Activated naive CD8-positive, alpha-beta T cell treated with anti-CD3 and anti-CD28 coated beads, Interleukin-2, amount 50 U/mL, for 16 hours (primary cell): ENCODE results near the gene CHRM4.
"Not testable (repeated sequence)": the region's sequence is repeated elsewhere in the genome, so short reads cannot be mapped to it uniquely, and the experiment has no call there.

Experiments
- DNase-seq: peaks from one replicate; pipeline ENCODE4 v3.0.0-alpha.2; 2020; ENCODE audit warnings: low read depth, low spot score

CHRM4 gene

DNA sequence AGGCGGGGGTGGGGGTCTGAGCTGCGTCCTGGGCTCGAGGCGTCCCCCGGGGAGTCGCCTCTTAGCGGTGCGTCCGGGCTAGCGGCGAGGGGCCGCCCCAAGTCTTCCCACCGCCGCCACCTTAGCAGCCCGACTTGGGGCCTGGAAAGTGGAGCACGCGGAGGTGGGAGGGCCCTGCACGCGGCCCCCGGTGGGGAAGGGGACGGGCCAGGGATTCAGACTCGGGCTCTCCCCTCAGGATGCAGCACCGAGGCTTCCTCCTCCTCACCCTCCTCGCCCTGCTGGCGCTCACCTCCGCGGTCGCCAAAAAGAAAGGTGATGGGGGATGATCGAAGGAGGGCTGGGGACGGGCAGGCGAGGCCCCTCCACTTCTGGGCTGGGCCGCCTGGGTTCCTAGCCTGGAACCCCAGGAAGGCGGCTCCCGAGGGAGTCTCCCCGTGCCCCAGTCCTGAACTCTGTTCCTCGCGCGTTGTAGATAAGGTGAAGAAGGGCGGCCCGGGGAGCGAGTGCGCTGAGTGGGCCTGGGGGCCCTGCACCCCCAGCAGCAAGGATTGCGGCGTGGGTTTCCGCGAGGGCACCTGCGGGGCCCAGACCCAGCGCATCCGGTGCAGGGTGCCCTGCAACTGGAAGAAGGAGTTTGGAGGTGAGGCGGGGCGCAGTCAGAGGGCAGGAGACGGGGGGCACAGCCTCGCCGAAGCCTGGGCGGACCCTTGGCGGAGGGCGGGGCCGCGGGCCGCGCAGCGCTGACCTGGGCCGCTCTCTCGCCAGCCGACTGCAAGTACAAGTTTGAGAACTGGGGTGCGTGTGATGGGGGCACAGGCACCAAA lies 9.5 kb downstream of the CHRM4 start:
- no peak for DNase-seq

DNA sequence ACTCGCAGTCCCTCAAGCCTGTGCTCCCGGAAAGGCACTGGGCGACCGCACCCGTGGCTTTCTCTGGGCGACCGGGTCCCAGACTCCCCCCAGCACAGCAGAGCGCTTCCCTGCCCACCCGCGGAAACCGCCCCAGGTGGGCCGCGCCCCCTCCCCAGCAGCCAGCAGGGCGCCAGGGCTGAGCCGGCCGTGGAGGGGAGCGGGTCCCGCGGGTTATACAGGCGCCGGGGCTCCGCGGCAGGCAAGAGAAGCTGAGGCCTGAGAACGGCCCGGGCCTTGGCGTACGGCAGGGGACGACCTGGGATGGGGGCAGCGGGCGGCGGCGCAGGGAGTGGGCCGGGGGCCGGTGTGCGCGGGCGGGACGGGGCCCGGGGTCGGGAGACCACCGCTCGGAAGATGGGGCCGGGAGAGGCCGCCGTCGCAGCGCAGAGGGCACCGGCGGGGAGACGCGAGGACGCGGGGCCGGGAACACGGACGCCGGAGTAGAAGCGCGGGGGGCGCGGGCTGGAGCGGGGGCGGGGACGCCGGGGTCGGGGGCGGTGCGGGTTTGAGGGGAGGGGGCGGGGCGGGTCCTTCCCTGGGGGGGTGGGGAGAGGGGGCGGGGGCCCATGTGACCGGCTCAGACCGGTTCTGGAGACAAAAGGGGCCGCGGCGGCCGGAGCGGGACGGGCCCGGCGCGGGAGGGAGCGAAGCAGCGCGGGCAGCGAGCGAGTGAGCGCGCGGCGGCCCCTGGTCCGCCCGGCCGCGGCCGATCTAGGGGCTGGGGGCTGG lies 10.3 kb downstream of the CHRM4 start, which contains the start of gene MDK:
TSS of gene MDK (plus strand) at position 622 of the 771 bp plus-strand sequence. CDS start 389 bp downstream, outside the sequence.
- DNase-seq: no peak

DNA sequence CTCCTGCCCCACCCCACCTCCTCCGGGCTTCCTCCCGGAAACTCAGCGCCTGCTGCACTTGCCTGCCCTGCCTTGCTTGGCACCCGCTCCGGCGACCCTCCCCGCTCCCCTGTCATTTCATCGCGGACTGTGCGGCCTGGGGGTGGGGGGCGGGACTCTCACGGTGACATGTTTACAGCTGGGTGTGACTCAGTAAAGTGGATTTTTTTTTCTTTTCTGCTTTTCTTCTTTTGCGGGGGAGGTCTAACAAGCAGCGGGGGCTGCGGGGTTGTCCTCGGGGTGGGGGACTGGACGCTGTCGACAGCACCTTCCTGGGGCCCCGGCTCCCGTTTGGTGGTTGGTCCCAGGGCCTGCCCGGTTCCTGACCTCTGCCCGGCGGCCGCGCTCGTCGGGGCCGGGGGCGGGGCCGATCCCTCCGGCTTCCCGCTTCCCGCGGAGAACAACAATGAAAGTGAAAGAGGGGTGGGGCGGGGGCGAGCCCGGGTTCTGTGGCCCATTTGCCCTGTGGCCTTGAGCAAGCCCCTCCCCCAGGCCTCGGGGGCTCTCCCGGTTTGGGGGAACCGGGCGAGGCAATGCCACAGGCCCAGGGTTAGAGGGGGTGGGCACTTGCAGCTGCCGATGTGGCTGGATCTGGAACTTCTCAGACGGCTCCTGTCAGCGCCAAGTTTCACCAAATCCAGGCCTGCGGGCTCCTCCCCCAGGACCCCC lies 11.1 kb downstream of the CHRM4 start:
- DNase-seq: peak; percentile 29

DNA sequence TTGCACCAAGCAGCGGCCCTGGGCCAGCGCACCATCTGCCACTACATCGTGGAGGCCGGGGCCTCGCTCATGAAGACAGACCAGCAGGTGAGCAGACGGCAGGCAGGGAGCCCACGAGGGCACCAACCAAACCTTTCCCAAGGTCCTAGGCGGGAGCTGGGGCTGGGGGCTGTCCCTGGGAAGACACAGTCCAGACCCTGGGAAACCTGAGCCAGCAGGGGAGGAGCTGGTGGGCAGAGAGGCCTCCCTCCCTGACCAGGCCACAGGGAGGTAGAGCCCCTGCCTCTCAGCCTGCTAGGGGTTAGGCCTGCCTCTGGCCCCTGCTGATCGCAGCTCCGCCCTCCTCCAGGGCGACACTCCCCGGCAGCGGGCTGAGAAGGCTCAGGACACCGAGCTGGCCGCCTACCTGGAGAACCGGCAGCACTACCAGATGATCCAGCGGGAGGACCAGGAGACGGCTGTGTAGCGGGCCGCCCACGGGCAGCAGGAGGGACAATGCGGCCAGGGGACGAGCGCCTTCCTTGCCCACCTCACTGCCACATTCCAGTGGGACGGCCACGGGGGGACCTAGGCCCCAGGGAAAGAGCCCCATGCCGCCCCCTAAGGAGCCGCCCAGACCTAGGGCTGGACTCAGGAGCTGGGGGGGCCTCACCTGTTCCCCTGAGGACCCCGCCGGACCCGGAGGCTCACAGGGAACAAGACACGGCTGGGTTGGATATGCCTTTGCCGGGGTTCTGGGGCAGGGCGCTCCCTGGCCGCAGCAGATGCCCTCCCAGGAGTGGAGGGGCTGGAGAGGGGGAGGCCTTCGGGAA lies 11.9 kb downstream of the CHRM4 start:
- DNase-seq: not testable (repeated sequence)

DNA sequence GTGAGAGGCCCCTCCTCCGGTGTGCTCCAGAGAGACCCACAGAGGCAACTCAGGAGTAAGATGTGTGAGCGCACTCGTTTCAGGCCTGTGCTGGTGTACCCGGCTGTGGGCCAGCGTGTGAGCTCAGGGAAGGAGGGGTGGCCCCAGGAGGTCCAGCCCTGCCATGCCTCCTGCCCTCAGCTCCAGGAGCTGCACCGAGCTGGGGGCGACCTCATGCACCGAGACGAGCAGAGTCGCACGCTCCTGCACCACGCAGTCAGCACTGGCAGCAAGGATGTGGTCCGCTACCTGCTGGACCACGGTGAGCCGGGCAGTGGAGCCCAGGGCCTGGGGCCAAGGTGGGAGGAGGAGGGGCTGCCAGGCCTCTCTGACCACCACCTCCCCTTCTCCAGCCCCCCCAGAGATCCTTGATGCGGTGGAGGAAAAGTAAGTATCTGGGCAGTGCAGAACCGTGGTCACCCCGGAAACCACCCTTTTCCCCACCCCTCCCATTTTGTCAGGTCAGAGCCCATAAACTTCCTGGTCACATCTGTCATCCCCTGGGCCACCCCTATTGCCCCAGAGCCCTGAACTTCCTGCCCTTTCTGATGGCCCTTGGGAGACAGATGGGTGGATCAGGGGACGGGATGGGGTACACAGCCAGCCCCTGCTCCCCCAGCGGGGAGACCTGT lies 12.6 kb downstream of the CHRM4 start:
- no peak for DNase-seq

DNA sequence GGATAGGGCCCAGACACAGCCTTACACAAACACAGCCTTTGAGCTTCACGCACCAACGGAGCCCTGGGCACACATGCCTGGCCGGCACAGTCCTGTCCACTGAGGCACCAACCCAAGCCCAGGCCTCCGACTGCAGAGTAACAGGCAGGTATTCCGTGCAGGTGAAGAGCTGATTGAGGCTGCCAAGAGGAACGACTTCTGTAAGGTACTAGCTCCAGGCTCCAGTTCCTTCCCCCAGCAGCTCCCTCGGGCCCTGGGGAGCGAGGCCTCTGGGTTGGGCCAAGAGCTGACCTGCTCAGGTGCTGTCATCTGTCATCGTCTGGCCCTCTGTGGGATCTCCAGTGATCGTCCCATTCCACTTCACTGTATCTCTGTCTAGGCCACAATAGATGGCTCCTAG lies 13.3 kb downstream of the CHRM4 start:
- no peak for DNase-seq

DNA sequence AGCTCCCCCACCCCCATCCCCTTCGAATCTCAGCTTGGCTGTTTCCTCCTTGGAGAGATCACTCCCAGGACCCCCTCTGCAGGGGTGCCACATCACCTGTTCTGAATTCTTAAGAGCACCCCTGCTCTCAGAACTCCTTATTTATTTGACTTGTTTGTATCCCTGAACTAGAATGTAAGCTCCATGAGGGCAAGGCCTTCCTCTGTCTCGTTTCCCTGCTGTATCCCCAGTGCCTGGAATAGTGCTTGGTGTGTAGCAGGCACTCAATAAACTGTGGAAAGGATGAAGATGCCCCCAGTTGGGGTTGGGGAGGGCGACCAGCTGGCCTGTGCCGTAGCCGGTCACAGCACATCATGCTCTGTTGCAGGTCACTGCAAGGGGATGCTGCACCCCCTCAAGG lies 13.7 kb downstream of the CHRM4 start:
- no peak for DNase-seq

DNA sequence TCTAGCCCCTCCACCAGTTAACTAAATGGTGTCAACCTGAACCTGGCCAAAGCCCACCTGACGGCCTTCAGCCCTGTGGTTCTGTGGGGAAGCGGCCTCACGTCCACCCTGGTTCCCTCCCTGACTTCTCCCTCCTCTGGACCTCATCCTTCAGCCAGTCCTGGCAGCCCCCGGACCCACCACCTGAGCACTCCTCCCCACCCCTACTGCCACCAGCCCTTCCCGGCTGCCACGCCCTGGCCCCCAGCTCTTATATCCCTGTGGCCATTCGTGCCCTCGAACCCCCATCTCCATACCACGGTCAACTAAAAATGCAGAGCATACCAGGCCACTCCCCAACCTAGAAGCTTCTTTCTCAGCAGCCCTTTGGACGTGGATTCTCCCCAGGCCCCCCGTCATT lies 14.3 kb downstream of the CHRM4 start:
- DNase-seq: no peak

DNA sequence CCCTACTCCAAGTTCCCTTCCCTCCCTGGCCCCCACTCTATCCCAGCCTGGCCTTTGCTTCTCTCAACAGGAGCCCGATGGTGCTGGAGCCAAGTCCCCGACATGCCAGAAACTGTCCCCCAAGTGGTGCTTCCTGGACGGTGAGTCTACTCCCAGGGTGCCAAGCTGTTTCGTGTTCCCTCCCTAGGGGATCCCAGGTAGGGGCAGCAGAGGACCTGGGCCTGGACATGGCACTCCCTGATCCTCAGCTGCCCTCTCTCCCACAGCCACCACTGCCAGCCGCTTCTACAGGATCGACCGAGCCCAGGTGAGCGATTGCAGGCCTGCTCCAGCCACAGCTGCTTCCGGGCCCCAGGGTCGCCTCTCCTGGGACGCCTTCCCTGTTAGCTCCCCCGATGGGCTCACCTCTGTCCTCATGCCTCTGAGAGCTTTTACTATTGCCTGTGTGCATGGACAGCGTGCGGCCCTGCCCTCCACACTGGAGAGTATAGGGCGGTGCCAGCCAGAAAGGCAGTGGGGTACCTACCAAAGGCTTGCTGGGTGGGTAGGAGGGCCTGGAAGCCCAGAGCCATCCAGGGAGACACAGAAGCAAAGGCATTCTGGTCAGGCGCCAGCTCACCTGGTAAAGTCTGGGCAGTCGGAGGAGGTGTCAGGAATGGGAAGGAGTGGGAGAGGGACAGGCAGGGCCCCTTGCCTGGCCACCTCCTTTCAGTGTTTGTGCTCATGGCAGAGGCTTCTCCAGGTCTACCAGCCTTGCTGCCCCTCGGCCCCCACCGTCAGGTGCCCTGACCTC lies 15.1 kb downstream of the CHRM4 start:
- no peak for DNase-seq

DNA sequence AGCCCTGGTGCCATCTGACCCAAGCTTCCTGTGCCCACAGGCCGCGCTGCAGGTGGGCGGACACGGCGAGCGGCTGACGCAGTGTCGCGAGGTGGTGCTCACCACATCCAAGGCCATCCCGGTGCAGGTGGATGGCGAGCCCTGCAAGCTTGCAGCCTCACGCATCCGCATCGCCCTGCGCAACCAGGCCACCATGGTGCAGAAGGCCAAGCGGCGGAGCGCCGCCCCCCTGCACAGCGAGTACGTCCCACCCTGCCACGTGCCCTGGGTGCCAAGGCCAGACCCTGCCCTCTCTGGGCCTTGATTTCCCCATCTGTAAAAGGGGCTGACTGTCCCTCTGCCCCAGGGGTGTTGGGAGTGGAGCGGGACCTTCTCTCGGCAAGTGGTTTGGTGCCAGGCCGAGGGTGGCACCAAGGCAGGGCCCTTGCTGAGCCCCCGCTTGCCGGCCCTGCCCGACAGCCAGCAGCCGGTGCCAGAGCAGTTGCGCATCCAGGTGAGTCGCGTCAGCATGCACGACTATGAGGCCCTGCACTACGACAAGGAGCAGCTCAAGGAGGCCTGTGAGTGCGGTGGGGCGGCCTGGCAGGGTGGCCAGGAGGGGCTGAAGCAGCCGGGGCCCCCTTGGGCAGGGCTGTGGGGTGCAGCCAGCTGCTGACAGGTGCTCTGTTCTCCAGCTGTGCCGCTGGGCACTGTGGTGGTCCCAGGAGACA lies 16.0 kb downstream of the CHRM4 start:
- no peak for DNase-seq

DNA sequence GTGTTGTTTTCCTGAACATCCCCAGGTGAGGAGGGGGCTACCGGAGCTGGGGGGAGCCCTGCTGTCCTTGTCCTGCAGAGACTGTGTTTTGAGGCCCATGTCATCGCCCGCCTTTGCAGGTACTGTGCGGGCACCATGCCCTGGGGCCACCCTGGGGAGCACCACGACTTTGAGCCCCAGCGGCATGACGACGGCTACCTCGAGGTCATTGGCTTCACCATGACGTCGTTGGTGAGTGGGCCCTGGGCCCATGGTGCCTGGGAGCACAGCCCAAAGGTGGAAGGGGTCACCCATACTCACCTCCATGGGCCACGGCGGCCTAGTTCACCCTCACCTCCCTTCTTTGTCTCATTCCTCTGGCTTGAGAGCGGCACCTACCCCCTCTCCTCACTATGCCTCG lies 16.8 kb downstream of the CHRM4 start:
- DNase-seq: no peak

DNA sequence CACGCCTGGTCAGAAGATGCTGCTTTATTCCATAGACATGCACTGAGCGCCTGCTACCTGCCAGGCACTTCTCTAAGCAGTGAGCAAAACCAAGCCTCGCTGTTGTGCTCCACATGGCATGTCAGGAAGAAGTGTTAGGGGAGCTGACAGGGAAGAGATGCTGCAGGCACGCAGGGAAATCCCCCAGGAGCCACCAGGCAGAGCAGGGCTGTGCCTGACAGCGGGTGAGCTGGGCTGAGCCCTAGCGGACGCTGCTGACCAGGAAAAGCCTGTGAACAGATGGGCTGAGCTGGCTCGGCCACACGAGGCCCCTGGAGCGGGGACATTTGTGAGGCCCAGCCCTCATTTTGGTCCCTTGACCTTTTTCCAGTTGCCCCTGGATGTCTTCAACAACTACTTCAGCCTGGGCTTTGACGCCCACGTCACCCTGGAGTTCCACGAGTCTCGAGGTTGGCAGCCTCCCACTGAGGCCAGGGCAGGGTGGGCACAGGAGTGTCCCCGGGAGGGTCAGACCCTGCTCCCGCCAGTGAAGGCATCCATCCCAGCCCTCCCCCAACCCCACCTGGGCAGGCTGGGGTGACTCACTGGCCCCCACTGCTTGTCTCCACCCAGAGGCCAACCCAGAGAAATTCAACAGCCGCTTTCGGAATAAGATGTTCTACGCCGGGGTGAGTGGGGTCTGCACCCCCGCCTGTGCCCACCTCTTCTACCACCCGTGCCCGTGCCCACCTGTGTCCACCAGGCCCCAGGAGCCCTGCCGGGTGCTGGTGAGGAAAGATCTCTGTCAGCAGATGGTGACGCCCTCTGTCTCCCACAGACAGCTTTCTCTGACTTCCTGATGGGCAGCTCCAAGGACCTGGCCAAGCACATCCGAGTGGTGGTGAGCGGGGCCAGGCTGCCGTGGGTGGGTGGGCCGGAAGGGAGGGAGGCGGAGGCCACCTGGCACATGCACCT lies 17.5 kb downstream of the CHRM4 start:
- no peak for DNase-seq

DNA sequence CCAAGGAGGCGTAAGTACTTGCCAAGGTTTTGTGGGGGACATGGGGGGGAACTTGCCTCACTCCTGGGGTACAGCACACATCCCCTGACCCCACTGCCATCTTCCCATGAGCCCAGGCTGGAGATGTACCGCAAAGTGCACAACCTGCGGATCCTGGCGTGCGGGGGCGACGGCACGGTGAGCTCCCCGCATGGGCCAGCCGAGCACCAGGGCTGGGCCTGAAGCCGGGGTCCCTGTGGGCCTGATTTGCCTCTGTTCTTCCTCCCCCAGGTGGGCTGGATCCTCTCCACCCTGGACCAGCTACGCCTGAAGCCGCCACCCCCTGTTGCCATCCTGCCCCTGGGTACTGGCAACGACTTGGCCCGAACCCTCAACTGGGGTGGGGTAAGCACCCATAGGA lies 19.1 kb downstream of the CHRM4 start:
- not testable (repeated sequence) for DNase-seq

DNA sequence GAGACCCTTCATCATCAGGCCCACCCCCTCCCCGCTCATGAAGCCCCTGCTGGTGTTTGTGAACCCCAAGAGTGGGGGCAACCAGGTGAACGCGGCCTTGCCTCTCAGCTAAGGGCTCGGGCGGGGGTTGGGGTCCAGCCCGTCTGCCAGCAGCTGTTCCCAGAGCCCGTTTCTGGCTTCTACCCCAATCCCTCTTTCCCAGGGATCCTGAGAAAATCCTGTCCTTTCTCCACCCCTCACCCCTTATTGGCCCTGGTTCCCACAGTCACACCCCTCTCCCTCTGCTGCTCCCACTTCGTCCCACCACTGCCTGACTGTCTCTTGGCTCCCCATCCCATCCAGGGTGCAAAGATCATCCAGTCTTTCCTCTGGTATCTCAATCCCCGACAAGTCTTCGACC lies 19.5 kb downstream of the CHRM4 start:
- DNase-seq: no peak

DNA sequence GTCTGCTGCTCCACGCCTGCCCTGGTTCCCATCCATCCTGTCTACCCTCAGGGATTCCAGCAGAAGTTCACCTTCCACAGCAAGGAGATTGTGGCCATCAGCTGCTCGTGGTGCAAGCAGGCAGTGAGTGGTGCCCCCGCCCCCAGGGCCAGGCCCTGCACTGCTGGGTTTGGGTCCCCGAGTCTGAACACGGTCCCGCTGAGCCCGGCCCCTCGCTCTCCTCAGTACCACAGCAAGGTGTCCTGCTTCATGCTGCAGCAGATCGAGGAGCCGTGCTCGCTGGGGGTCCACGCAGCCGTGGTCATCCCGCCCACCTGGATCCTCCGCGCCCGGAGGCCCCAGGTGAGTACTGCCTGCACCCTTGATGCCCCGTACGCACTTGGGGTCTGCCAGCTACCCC lies 20.3 kb downstream of the CHRM4 start:
- DNase-seq: not testable (repeated sequence)

DNA sequence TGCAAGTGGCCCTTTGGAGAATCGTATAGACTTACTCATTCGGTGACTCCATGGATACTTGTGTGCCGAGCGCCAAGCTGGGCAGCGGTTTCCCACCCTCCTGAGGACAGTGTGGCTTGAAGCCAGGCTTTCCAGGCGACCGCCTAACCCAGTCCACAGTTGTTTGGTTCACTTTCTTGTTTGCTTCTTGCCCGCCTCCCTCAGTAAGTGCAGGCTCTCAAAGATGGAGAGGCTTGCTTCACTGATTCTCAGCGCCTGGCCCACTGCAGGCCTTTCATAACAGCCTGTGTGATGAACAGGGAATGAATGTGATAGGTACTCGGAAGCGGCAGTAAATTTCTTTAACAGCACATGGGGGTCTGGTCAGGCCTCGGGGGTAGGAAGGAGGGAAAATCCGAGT lies 21.3 kb downstream of the CHRM4 start:
- DNase-seq: no peak

DNA sequence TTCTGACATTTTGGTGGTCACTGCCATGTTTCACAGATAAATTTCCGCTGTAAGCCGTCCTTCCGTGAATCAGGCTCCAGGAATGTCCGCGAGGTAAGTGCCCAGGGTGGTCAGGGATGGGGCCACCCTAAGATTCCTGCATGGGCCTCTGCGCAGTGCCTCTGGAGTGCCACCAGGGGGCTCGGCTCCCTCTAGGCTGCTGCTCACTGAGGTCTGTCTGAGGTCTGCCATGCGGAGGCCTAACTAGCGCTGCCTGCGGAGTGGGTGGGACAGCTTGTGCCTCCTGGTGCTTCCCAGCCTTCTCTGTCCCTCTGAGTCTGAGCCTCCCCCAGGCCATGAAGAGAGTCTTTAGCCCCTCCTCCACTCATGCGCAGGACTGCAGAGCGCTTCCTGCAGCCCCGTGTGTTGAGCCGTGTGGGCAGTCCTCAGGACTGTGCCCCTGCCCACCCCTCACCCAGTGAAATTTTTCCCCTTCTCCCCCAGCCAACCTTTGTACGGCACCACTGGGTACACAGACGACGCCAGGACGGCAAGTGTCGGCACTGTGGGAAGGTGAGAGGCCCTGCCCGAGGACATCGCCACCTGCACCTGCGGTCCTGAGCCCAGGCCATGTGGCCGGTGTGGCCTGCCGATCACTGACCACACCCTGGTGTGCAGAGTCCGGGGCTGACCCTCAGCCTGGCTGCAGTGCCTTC lies 22.0 kb downstream of the CHRM4 start:
- no peak for DNase-seq

DNA sequence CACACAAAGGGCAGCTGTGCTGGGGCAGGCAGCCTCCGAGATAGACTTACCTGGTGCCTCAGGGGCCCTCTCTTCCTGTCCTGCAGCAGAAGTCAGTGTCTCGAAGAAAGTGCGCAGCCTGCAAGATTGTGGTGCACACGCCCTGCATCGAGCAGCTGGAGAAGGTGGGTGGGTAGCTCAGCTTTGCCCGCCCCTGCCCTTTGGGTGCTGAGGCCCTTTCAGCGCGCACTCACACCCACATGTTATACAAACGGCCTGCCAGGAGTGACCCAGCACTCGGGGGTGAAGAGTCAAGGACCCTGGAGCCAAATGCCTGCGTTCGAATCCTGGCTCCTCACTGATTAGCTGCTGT lies 23.7 kb downstream of the CHRM4 start:
- no peak for DNase-seq
